ENCODE data around the gene AQP7. TPM values are rescaled to one million over a fixed set of nuclear protein-coding genes. Genes with fewer than 3 reads are reported as not detected.
"Not testable (repeated sequence)": the region's sequence is repeated elsewhere in the genome, so short reads cannot be mapped to it uniquely, and the experiment has no call there.

AQP7 gene
- total RNA-seq, 1 donor from 2014 or later, result not detected

GRCh38 chr9:33431420-33431819 lies 29.1 kb upstream of the AQP7 start:
- H3K4me1 Mint-ChIP-seq, result no peaks in the 10 kb centered on the region
- DNase-seq, result no peak
- ChIA-PET POLR2A (interaction anchor here (0.7 kb wide), 1 partner anchor 23 kb away, joined by 4 read pairs; no protein-coding TSS in a partner anchor), CTCF (interaction anchor here (1.8 kb wide), 1 partner anchor 56 kb away, joined by 5 read pairs; no protein-coding TSS in a partner anchor)
- ATAC-seq (ENCODE audit: low read depth), result no peak
- peaks cover 5% of the 10 kb centered on the region for H3K27me3 Mint-ChIP-seq
- TF ChIP-seq CTCF (IDR thresholded peaks at IDR 0.05), result no peak
- H3K4me3 Mint-ChIP-seq, result no peak overlapping the region
- intact Hi-C loops (cut with micrococcal nuclease), result no loop called here
- H3K27ac Mint-ChIP-seq, result no peak overlapping the region
- H3K9me3 Mint-ChIP-seq, result no peaks in the 10 kb centered on the region
- H3K36me3 Mint-ChIP-seq (ENCODE audit: low read depth), result no peaks in the 10 kb centered on the region

GRCh38 chr9:33430942-33431341 lies 28.6 kb upstream of the AQP7 start:
- ATAC-seq (ENCODE audit: low read depth) (no peak), DNase-seq (no peak)
- no peaks in the 10 kb centered on the region for H3K36me3 Mint-ChIP-seq (ENCODE audit: low read depth)
- no peaks in the 10 kb centered on the region for H3K9me3 Mint-ChIP-seq
- CTCF ChIA-PET, result interaction anchor here (1.8 kb wide), 1 partner anchor 56 kb away, joined by 5 read pairs; no protein-coding TSS in a partner anchor
- no peaks in the 10 kb centered on the region for H3K4me1 Mint-ChIP-seq
- no peak overlapping the region for H3K27ac Mint-ChIP-seq
- peaks cover 5% of the 10 kb centered on the region for H3K27me3 Mint-ChIP-seq
- no peak overlapping the region for H3K4me3 Mint-ChIP-seq
- TF ChIP-seq CTCF (IDR thresholded peaks at IDR 0.05), result no peak
- intact Hi-C loops (cut with micrococcal nuclease), result no loop called here
- POLR2A ChIA-PET, result no interaction called here

- CTCF ChIA-PET, result no interaction called here
- no peak for TF ChIP-seq CTCF (IDR thresholded peaks at IDR 0.05)
These were observed 27.1 kb upstream of the AQP7 start for GRCh38 chr9:33429256-33429985.

GRCh38 chr9:33426843-33427293 lies 24.5 kb upstream of the AQP7 start:
- ChIA-PET CTCF (no interaction called here), POLR2A (no interaction called here)
- Mint-ChIP-seq H3K27ac (no peak overlapping the region), H3K9me3 (no peaks in the 10 kb centered on the region), H3K4me1 (no peaks in the 10 kb centered on the region), H3K4me3 (no peak overlapping the region), H3K27me3 (no peaks in the 10 kb centered on the region), H3K36me3 (ENCODE audit: low read depth) (no peaks in the 10 kb centered on the region)
- TF ChIP-seq CTCF (IDR thresholded peaks at IDR 0.05), result no peak
- no peak for DNase-seq
- intact Hi-C loops (cut with micrococcal nuclease), result no loop called here
- ATAC-seq (ENCODE audit: low read depth), result no peak

More at GRCh38 chr9:33429256-33429985, 27.1 kb upstream of the AQP7 start:
- H3K4me3 Mint-ChIP-seq, result no peak overlapping the region
- DNase-seq (no peak), ATAC-seq (ENCODE audit: low read depth) (no peak)
- intact Hi-C loops (cut with micrococcal nuclease), result no loop called here
- H3K27me3 Mint-ChIP-seq, result no peaks in the 10 kb centered on the region
- no peaks in the 10 kb centered on the region for H3K36me3 Mint-ChIP-seq (ENCODE audit: low read depth)
- no peaks in the 10 kb centered on the region for H3K4me1 Mint-ChIP-seq
- H3K27ac Mint-ChIP-seq, result no peak overlapping the region
- no peaks in the 10 kb centered on the region for H3K9me3 Mint-ChIP-seq
- POLR2A ChIA-PET, result no interaction called here

- DNase-seq (no peak), ATAC-seq (ENCODE audit: low read depth) (no peak)
- Mint-ChIP-seq H3K4me1 (no peaks in the 10 kb centered on the region), H3K27me3 (peaks cover 1% of the 10 kb centered on the region), H3K36me3 (ENCODE audit: low read depth) (no peaks in the 10 kb centered on the region), H3K9me3 (no peaks in the 10 kb centered on the region), H3K4me3 (no peak overlapping the region), H3K27ac (no peak overlapping the region)
- CTCF ChIA-PET, result no interaction called here
- POLR2A ChIA-PET, result no interaction called here
- TF ChIP-seq CTCF (IDR thresholded peaks at IDR 0.05), result no peak
- intact Hi-C loops (cut with micrococcal nuclease), result no loop called here
These were observed 22.8 kb upstream of the AQP7 start for GRCh38 chr9:33425128-33425533.

- POLR2A ChIA-PET; DNase-seq; H3K27me3 Mint-ChIP-seq; H3K9me3 Mint-ChIP-seq; H3K4me1 Mint-ChIP-seq; ATAC-seq (ENCODE audit: low read depth); H3K4me3 Mint-ChIP-seq; CTCF ChIA-PET; intact Hi-C loops (cut with micrococcal nuclease); H3K27ac Mint-ChIP-seq; H3K36me3 Mint-ChIP-seq (ENCODE audit: low read depth): not testable (repeated sequence)
These were observed 22.1 kb upstream of the AQP7 start for GRCh38 chr9:33424492-33424891.

- ATAC-seq (ENCODE audit: low read depth); H3K36me3 Mint-ChIP-seq (ENCODE audit: low read depth); H3K27ac Mint-ChIP-seq; POLR2A ChIA-PET; DNase-seq; H3K9me3 Mint-ChIP-seq; H3K4me1 Mint-ChIP-seq; H3K27me3 Mint-ChIP-seq; intact Hi-C loops (cut with micrococcal nuclease); CTCF ChIA-PET; H3K4me3 Mint-ChIP-seq: not testable (repeated sequence)
These were observed 21.7 kb upstream of the AQP7 start for GRCh38 chr9:33424043-33424442.
